AG04450 (cell line): ENCODE results near the gene OR2F2. TPM values are rescaled to one million over a fixed set of nuclear protein-coding genes. Genes with fewer than 3 reads are reported as not detected.
A peak's percentile ranks its signal among the peaks of the same experiment; 100 is the strongest.

Experiments used
- CTCF ChIA-PET: fragments of 300-600, 350-600 bp; formaldehyde crosslinking; extraction: SDS; loops from one replicate; lab custom pipeline; 2022; ENCODE audit warnings: antibody characterized with exemption, inconsistent platforms; lab: Charles Lee
- POLR2A ChIA-PET: fragments of 350-600 bp; formaldehyde crosslinking; extraction: SDS; loops from one replicate; lab custom pipeline; 2021; ENCODE audit warnings: antibody characterized with exemption, inconsistent platforms; lab: Yijun Ruan, JAX
- DNase-seq: peaks from one replicate; pipeline ENCODE4 v3.0.0-alpha.2; 2011; ENCODE audit warnings: low read depth, low spot score
- H3K27ac ChIP-seq: one replicate; pipeline ENCODE4 v1.5.1; 2012; ENCODE audit warnings: low read depth, low read length, control low read depth
- H3K27me3 ChIP-seq: one replicate; pipeline ENCODE4 v1.6.0; 2012; ENCODE audit warnings: low read length; ENCODE audit not compliant: control insufficient read depth, insufficient read depth
- H3K4me3 ChIP-seq: 2 replicates; pipeline ENCODE4 v1.5.1; 2011; ENCODE audit warnings: mild to moderate bottlenecking, low read depth, low read length, control low read depth
- H3K9me3 ChIP-seq: 2 replicates; pipeline ENCODE4 v1.5.1; 2012; ENCODE audit warnings: low read length; ENCODE audit not compliant: control insufficient read depth, insufficient read depth
- polyA plus RNA-seq: library from polyadenylated mRNA; depleted of rRNA; stranded (reverse); fragments of >200 nt; gene quantifications from 2 replicates; pipeline ENCODE4 v1.2.3, GENCODE V29; 2011
- TF ChIP-seq, protein P1 (sequence below): IDR thresholded peaks from 2 replicates; pipeline ENCODE4 v1.5.1; 2011; ENCODE audit warnings: low read depth, low read length, control low read depth, inconsistent platforms

OR2F2 gene
- polyA plus RNA-seq, 1 experiment = not detected

DNA sequence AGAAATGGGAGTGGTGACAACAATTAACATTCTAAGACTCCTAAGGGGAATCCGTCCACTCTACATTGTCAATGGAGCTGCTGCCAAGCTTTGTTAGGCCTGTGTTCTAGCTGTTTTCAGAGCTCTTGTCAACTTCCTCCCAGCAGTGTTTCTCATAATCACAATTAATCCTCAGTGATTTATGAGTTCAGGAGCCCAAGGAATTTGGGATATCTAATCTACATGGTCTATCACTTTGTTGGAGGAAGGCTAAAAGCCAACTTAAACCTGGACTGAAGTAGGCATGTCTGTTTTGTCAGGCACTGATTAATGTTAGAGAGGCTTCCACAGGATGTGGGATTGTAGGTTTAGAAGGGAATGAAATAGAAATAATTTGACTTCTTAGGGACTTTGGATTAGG is 10.2 kb upstream of the OR2F2 start:
- CTCF ChIA-PET = interaction anchor here (1.3 kb wide), 1 partner anchor 23 kb away, joined by 4 read pairs; the partner anchor contains the start of gene TCAF1
- no peak overlapping the region for H3K27ac ChIP-seq
- H3K27me3 ChIP-seq = no peaks in the 10 kb centered on the region
- no peaks in the 10 kb centered on the region for H3K9me3 ChIP-seq
- TF ChIP-seq, protein P1, sequence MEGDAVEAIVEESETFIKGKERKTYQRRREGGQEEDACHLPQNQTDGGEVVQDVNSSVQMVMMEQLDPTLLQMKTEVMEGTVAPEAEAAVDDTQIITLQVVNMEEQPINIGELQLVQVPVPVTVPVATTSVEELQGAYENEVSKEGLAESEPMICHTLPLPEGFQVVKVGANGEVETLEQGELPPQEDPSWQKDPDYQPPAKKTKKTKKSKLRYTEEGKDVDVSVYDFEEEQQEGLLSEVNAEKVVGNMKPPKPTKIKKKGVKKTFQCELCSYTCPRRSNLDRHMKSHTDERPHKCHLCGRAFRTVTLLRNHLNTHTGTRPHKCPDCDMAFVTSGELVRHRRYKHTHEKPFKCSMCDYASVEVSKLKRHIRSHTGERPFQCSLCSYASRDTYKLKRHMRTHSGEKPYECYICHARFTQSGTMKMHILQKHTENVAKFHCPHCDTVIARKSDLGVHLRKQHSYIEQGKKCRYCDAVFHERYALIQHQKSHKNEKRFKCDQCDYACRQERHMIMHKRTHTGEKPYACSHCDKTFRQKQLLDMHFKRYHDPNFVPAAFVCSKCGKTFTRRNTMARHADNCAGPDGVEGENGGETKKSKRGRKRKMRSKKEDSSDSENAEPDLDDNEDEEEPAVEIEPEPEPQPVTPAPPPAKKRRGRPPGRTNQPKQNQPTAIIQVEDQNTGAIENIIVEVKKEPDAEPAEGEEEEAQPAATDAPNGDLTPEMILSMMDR = no peak
- POLR2A ChIA-PET = no interaction called here
- no peak overlapping the region for H3K4me3 ChIP-seq
- no peak for DNase-seq

DNA sequence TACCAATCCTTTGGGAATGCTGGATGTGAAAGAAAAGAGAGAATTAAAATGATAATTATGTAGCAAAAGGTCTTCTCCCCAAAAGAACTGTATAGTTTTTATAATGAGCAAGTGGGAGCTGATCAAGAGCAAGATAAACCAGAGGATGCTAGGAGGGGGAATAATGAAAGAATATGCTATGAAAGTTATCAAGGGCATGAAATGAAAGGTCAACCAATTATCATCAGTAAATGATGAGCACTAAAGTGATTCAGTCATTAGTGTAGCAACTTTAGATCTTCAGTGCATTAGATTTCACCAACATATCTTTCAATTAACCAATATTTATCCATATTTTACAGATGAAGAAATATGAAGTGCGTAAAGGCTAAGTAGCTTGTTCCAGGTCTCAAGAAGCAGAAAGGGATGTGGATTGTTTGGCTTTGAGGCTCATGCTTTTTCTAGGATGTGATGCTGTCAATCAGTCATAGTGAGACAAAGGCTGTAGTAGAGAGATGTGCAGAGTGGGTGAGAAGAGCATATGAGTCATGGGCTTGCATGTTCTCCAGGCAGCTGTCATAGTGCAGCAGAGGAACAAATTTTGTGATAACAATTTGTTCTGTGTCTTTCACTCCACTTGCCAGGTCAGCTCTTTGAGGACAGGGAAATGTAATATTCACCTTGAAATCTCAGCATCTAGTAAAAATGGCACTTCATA is 5.7 kb upstream of the OR2F2 start:
- Histone ChIP-seq H3K9me3 (no peaks in the 10 kb centered on the region), H3K27me3 (no peaks in the 10 kb centered on the region), H3K4me3 (no peak overlapping the region), H3K27ac (no peak overlapping the region)
- DNase-seq = no peak
- CTCF ChIA-PET = interaction anchor here (0.6 to 1.3 kb wide), 3 partner anchors 28 to 82 kb away, joined by 3 to 5 read pairs (median 3); partner anchors contain the start of gene TCAF1
- TF ChIP-seq, protein P1 = no peak
- POLR2A ChIA-PET = no interaction called here

DNA sequence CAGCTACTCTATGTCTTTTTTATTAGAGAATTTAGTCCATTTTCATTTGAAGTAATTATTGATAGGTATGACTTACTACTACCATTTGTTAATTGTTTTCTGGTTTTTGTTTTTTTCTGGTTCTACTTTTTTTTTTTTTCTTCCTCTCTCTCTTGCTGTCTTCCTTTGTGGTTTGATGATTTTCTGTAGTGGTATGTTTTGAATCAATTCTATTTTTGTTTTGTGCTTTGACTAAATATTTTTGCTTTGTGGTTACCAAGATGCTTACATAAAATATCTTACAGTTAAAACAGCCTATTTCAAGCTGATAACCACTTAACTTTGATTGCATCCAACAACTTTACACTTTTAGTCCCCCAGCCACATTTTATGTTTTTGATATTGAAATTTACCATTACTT is 3.3 kb upstream of the OR2F2 start:
- ChIA-PET POLR2A (no interaction called here), CTCF (no interaction called here)
- no peak for DNase-seq
- no peaks in the 10 kb centered on the region for H3K27me3 ChIP-seq
- no peaks in the 10 kb centered on the region for H3K9me3 ChIP-seq
- TF ChIP-seq, protein P1 = no peak
- H3K27ac ChIP-seq = no peak overlapping the region
- no peak overlapping the region for H3K4me3 ChIP-seq

DNA sequence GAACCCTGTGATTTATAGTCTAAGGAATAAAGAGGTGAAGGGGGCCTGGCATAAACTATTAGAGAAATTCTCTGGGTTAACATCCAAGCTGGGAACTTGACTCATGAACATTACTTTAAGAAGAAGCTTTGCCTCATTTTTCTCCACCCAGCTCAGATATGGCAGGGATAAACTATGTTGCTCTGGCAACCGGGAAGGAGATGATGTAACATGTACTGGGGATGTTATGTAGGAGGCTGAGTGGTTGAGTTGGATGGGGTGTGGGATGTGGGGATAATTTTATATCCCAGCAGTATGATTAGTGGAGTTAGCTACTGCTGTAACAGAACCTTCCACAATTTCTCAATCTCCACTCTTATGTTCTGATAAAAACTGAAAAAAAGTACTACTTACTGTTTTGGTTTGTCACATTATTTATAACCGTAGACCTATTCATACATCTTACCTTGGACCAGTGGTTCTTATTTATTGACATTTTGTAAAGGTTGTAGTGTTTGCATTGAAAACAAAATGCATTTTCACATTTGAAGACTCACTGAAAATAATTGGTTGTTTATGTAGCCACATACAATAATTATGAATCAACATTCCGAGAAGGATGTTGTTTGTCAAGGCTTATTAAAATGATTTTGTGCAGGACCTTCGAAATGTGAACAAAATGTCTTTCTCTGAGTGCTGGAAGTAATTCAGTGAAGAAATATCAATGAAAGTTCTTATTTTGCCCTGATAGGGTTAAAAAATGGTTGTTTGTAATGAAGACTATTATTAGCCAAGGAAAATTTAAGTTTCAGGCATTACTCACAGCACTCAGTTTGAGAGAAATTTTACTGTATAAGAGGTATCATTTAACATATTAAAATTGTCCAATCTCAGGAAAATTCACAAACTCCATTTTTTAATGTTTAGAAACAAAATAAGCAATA is 1.3 kb downstream of the OR2F2 start:
- TF ChIP-seq, protein P1 = no peak
- Histone ChIP-seq H3K4me3 (no peak overlapping the region), H3K9me3 (no peaks in the 10 kb centered on the region), H3K27ac (peak overlapping the region; percentile 73), H3K27me3 (no peaks in the 10 kb centered on the region)
- peak; percentile 16 for DNase-seq
- CTCF ChIA-PET = interaction anchor here (1.0 kb wide), 1 partner anchor 76 kb away, joined by 3 read pairs; no protein-coding TSS in a partner anchor
- POLR2A ChIA-PET = interaction anchor here (0.6 to 0.7 kb wide), 2 partner anchors 35 kb away, joined by 3 read pairs; no protein-coding TSS in a partner anchor
